ENCODE data around the gene COL9A2.

The COL9A2 gene

GRCh38 chr1:40318476-40318875, 1.4 kb upstream of the COL9A2 start:
- no peak for DNase-seq (ENCODE audit: low read depth, low spot score)

- DNase-seq (ENCODE audit: low read depth, low spot score): no peak
Measured at GRCh38 chr1:40317394-40318074, 448 bp upstream of the COL9A2 start.

GRCh38 chr1:40315795-40316594, 1.1 kb downstream of the COL9A2 start:
- no peak for DNase-seq (ENCODE audit: low read depth, low spot score)

- peak; percentile 52 for DNase-seq (ENCODE audit: low read depth, low spot score)
Measured at GRCh38 chr1:40315239-40315794, 1.8 kb downstream of the COL9A2 start.

- DNase-seq (ENCODE audit: low read depth, low spot score): no peak
Measured at GRCh38 chr1:40314721-40315238, 2.3 kb downstream of the COL9A2 start.

GRCh38 chr1:40313958-40314720, 2.9 kb downstream of the COL9A2 start:
- no peak for DNase-seq (ENCODE audit: low read depth, low spot score)

- no peak for DNase-seq (ENCODE audit: low read depth, low spot score)
Measured at GRCh38 chr1:40313329-40313957, 3.6 kb downstream of the COL9A2 start.

- DNase-seq (ENCODE audit: low read depth, low spot score): no peak
Measured at GRCh38 chr1:40312238-40313205, 4.6 kb downstream of the COL9A2 start.

- no peak for DNase-seq (ENCODE audit: low read depth, low spot score)
Measured at GRCh38 chr1:40311692-40312091, 5.4 kb downstream of the COL9A2 start.

- DNase-seq (ENCODE audit: low read depth, low spot score): no peak
Measured at GRCh38 chr1:40310983-40311642, 6.0 kb downstream of the COL9A2 start.

GRCh38 chr1:40310129-40310461, 7.0 kb downstream of the COL9A2 start:
- no peak for DNase-seq (ENCODE audit: low read depth, low spot score)

GRCh38 chr1:40309374-40310128, 7.5 kb downstream of the COL9A2 start:
- DNase-seq (ENCODE audit: low read depth, low spot score): no peak

GRCh38 chr1:40308036-40308727, 8.9 kb downstream of the COL9A2 start:
- DNase-seq (ENCODE audit: low read depth, low spot score): no peak

GRCh38 chr1:40307186-40307585, 9.9 kb downstream of the COL9A2 start:
- no peak for DNase-seq (ENCODE audit: low read depth, low spot score)

GRCh38 chr1:40306296-40306695, 10.8 kb downstream of the COL9A2 start:
- DNase-seq (ENCODE audit: low read depth, low spot score): no peak

GRCh38 chr1:40305871-40306270, 11.2 kb downstream of the COL9A2 start:
- no peak for DNase-seq (ENCODE audit: low read depth, low spot score)

- DNase-seq (ENCODE audit: low read depth, low spot score): no peak
Measured at GRCh38 chr1:40305451-40305850, 11.6 kb downstream of the COL9A2 start.

- DNase-seq (ENCODE audit: low read depth, low spot score): no peak
Measured at GRCh38 chr1:40303790-40304189, 13.3 kb downstream of the COL9A2 start.

Data from iPS DF 19.7 (cell line).